H1 (cell line): ENCODE measurements around the gene PEX14. TPM values are rescaled to one million over a fixed set of nuclear protein-coding genes. Genes with fewer than 3 reads are reported as not detected.

Source experiments
- KDM4A ChIP-seq: IDR thresholded peaks from one replicate; pipeline ENCODE4 v1.7.1; 2012; ENCODE audit warnings: low read depth, mild to moderate bottlenecking, moderate library complexity, low read length, inconsistent platforms; ENCODE audit not compliant: severe bottlenecking
- PHF8 ChIP-seq: fragments of 200-600 bp; sonication (generic); conservative IDR thresholded peaks from 2 replicates; pipeline ENCODE4 v1.7.1; 2012; ENCODE audit warnings: low read depth, mild to moderate bottlenecking, inconsistent platforms, low read length, moderate library complexity
- RNF2 ChIP-seq: fragments of 200-900, 300-1000 bp; sonication (generic); IDR thresholded peaks from 2 replicates; pipeline ENCODE4 v1.7.1; 2016; ENCODE audit warnings: borderline replicate concordance, low read depth, mild to moderate bottlenecking, antibody characterized with exemption, low read length; ENCODE audit not compliant: poor library complexity, severe bottlenecking; ENCODE audit errors: missing control alignments
- SAP30 ChIP-seq: fragments of 300-600 bp; sonication (generic); IDR thresholded peaks from 2 replicates; pipeline ENCODE4 v1.7.1; 2012; ENCODE audit warnings: low read length, moderate library complexity, mild to moderate bottlenecking, inconsistent platforms; ENCODE audit not compliant: insufficient read depth, insufficient replicate concordance
- SIRT6 ChIP-seq: IDR thresholded peaks from one replicate; pipeline ENCODE4 v1.7.1; 2012; ENCODE audit warnings: low read length, inconsistent platforms
- SP2 ChIP-seq: IDR thresholded peaks from 2 replicates; pipeline ENCODE4 v1.6.1; 2012; ENCODE audit warnings: mild to moderate bottlenecking, low read length, inconsistent platforms
- SUZ12 ChIP-seq: fragments of 200-600 bp; sonication (generic); IDR thresholded peaks from 2 replicates; pipeline ENCODE4 v1.6.1; 2012; ENCODE audit warnings: mild to moderate bottlenecking, inconsistent platforms, low read length, moderate library complexity, mixed read lengths
- TCF12 ChIP-seq: IDR thresholded peaks from 2 replicates; pipeline ENCODE4 v1.6.1; 2011; ENCODE audit warnings: low read depth, mild to moderate bottlenecking, low read length
- polyA plus RNA-seq, 7 experiments: library from polyadenylated mRNA; depleted of rRNA in 3 of 7; stranded (reverse) in 5 of 7; unstranded in 2 of 7; fragments of >200 nt in 5 of 7; fragments of 200-250 nt in 2 of 7; gene quantifications; 1 replicate in 5 of 7; 2 replicates in 1 of 7; 4 replicates in 1 of 7; pipeline versions ENCODE4 v1.2.1 to v1.2.3, GENCODE V29; 2011 to 2013; ENCODE audit warnings: missing spikeins in 2 of 7, mixed read lengths in 2 of 7
- total RNA-seq: library from RNA; stranded (reverse); fragmentation: NEBNext Ultra II Directional; extraction: Animal tissue kit (Norgen Biotek cat#: 25700); gene quantifications from 2 replicates; pipeline ENCODE4 v1.2.1, GENCODE V29; 2021
- TF ChIP-seq, protein P1 (sequence below): fragments of 300-600 bp; sonication (generic); IDR thresholded peaks from 2 replicates; pipeline ENCODE4 v1.7.1; 2012; ENCODE audit warnings: low read length, moderate library complexity, mild to moderate bottlenecking, inconsistent platforms; ENCODE audit not compliant: insufficient replicate concordance

The PEX14 gene
- total and polyA plus RNA-seq, 2 of the 8 experiments (the other 6 are each of a cell fraction or from before 2014, with no cell fraction given): 13.0 to 19.8 TPM

DNA sequence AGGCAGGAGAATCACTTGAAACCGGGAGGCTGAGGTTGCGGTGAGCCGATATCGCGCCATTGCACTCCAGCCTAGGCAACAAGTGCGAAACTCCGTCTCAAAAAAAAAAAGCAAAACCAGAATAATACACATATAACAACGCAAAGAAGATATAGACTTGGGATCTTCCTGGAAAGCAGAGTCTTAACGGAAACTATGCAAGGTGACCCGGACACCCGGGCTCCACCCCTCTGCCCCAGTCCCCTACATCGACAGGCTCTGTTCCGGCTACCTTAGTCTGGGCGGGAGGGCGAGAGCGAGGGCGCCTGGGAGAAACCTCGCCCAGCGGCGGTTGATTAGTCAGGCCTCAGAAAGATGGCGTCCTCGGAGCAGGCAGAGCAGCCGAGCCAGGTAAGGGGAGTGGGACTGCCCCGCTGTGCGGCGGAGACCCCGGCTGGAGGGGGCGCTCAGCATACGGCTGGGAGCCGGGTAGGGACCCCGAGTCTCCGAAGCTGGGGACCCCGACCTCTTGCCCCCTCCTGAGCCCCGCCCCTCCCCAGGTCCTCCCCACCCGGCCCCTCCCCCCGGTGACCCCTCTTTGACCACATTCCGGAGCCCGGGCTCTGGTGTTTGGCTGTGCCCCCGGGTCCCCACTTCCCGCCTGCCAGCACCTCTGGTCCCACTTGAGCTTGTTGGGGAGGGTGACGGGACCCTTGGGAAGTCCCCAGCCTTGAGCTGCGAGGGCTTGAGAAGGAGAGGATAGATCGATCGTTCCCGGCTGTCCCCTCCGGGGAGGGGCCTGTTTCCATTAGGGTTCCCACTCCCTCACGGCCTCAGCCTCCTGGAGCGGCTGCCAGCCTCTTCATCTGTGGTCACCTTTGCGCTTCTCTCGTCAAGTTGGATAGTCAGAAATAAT, at the start of gene PEX14 (continued):
- TF ChIP-seq, protein P1, sequence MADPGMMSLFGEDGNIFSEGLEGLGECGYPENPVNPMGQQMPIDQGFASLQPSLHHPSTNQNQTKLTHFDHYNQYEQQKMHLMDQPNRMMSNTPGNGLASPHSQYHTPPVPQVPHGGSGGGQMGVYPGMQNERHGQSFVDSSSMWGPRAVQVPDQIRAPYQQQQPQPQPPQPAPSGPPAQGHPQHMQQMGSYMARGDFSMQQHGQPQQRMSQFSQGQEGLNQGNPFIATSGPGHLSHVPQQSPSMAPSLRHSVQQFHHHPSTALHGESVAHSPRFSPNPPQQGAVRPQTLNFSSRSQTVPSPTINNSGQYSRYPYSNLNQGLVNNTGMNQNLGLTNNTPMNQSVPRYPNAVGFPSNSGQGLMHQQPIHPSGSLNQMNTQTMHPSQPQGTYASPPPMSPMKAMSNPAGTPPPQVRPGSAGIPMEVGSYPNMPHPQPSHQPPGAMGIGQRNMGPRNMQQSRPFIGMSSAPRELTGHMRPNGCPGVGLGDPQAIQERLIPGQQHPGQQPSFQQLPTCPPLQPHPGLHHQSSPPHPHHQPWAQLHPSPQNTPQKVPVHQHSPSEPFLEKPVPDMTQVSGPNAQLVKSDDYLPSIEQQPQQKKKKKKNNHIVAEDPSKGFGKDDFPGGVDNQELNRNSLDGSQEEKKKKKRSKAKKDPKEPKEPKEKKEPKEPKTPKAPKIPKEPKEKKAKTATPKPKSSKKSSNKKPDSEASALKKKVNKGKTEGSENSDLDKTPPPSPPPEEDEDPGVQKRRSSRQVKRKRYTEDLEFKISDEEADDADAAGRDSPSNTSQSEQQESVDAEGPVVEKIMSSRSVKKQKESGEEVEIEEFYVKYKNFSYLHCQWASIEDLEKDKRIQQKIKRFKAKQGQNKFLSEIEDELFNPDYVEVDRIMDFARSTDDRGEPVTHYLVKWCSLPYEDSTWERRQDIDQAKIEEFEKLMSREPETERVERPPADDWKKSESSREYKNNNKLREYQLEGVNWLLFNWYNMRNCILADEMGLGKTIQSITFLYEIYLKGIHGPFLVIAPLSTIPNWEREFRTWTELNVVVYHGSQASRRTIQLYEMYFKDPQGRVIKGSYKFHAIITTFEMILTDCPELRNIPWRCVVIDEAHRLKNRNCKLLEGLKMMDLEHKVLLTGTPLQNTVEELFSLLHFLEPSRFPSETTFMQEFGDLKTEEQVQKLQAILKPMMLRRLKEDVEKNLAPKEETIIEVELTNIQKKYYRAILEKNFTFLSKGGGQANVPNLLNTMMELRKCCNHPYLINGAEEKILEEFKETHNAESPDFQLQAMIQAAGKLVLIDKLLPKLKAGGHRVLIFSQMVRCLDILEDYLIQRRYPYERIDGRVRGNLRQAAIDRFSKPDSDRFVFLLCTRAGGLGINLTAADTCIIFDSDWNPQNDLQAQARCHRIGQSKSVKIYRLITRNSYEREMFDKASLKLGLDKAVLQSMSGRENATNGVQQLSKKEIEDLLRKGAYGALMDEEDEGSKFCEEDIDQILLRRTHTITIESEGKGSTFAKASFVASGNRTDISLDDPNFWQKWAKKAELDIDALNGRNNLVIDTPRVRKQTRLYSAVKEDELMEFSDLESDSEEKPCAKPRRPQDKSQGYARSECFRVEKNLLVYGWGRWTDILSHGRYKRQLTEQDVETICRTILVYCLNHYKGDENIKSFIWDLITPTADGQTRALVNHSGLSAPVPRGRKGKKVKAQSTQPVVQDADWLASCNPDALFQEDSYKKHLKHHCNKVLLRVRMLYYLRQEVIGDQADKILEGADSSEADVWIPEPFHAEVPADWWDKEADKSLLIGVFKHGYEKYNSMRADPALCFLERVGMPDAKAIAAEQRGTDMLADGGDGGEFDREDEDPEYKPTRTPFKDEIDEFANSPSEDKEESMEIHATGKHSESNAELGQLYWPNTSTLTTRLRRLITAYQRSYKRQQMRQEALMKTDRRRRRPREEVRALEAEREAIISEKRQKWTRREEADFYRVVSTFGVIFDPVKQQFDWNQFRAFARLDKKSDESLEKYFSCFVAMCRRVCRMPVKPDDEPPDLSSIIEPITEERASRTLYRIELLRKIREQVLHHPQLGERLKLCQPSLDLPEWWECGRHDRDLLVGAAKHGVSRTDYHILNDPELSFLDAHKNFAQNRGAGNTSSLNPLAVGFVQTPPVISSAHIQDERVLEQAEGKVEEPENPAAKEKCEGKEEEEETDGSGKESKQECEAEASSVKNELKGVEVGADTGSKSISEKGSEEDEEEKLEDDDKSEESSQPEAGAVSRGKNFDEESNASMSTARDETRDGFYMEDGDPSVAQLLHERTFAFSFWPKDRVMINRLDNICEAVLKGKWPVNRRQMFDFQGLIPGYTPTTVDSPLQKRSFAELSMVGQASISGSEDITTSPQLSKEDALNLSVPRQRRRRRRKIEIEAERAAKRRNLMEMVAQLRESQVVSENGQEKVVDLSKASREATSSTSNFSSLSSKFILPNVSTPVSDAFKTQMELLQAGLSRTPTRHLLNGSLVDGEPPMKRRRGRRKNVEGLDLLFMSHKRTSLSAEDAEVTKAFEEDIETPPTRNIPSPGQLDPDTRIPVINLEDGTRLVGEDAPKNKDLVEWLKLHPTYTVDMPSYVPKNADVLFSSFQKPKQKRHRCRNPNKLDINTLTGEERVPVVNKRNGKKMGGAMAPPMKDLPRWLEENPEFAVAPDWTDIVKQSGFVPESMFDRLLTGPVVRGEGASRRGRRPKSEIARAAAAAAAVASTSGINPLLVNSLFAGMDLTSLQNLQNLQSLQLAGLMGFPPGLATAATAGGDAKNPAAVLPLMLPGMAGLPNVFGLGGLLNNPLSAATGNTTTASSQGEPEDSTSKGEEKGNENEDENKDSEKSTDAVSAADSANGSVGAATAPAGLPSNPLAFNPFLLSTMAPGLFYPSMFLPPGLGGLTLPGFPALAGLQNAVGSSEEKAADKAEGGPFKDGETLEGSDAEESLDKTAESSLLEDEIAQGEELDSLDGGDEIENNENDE: no peak
- TF ChIP-seq KDM4A (no peak), SIRT6 (no peak), PHF8 (peak; percentile 72), TCF12 (no peak), SAP30 (no peak), RNF2 (no peak), SP2 (no peak), SUZ12 (no peak)
